ENCODE measurements around the gene GGA1. TPM values are rescaled to one million over a fixed set of nuclear protein-coding genes. Genes with fewer than 3 reads are reported as not detected.

GGA1 gene
- total and polyA plus RNA-seq, 9 of the 15 experiments (the other 6 are each of a cell fraction or from before 2014, with no cell fraction given): 1.5 to 69.5 (median 31.6) TPM

DNA sequence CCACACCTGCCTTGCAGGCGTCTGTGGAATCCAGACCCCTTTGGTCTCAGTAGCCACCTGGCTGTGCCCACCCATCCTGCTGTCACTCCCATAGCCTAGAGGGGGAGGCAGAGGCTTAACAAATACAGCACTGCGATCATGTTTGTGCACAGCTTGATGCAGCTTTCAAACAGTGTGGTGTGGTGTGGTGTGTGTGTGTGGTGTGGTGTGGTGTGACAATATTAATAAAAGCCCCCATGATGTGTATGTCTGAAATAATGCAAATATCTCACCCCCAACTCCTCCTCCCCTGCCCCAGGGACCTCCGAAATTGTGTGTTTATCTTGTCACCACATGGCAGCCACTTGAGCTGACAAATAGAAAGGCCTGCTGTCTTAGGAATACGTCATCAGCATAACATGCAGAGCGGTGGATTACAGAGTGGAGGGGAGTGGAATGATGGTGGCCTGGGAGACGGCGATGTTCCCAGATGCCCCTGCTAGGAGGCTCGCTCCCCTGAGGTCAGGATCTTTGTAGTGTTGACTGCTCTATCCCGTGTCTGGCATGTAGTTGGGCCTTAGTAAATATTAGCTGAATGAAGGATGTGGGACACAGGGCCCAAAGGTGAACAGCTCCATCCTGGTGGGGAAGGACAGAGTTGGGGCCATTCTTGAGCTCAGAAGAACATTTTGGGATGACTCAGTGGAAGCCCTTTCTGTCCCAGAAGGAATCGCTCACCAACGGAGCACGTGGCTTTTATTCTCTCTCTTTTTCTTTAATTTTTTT is 52.7 kb downstream of the GGA1 start (continued):
- TF ChIP-seq, protein P1, sequence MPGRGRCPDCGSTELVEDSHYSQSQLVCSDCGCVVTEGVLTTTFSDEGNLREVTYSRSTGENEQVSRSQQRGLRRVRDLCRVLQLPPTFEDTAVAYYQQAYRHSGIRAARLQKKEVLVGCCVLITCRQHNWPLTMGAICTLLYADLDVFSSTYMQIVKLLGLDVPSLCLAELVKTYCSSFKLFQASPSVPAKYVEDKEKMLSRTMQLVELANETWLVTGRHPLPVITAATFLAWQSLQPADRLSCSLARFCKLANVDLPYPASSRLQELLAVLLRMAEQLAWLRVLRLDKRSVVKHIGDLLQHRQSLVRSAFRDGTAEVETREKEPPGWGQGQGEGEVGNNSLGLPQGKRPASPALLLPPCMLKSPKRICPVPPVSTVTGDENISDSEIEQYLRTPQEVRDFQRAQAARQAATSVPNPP (IDR thresholded peaks at IDR 0.05; ENCODE audit: borderline replicate concordance, insufficient read depth, insufficient read length): no peak
- TF ChIP-seq FOXM1 (IDR thresholded peaks at IDR 0.05; ENCODE audit: low read depth): no peak
- no peak for TF ChIP-seq FOXM1 (CRISPR knock-in tag; IDR thresholded peaks at IDR 0.05; ENCODE audit: low read depth)
- TF ChIP-seq ZNF3 (CRISPR knock-in tag; IDR thresholded peaks at IDR 0.05): no peak
- TF ChIP-seq SMAD4 (CRISPR knock-in tag; conservative IDR thresholded peaks at IDR 0.05): no peak
- TF ChIP-seq ZNF764 (CRISPR knock-in tag; IDR thresholded peaks at IDR 0.05; ENCODE audit: low read depth): no peak
- TF ChIP-seq ESRRB (CRISPR knock-in tag; IDR thresholded peaks at IDR 0.05; ENCODE audit: borderline replicate concordance): no peak
- no peak for TF ChIP-seq SAP30 (IDR thresholded peaks at IDR 0.05; ENCODE audit: borderline replicate concordance, insufficient read depth, low read depth, low read length, poor library complexity, severe bottlenecking)
- TF ChIP-seq TCF7 (IDR thresholded peaks at IDR 0.05; ENCODE audit: borderline replicate concordance): no peak
- TF ChIP-seq, protein P2, sequence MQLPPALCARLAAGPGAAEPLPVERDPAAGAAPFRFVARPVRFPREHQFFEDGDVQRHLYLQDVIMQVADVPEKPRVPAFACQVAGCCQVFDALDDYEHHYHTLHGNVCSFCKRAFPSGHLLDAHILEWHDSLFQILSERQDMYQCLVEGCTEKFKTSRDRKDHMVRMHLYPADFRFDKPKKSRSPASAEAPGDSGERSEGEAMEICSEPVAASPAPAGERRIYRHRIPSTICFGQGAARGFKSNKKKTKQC (CRISPR knock-in tag; IDR thresholded peaks at IDR 0.05): no peak
- no peak for TF ChIP-seq SREBF2 (CRISPR knock-in tag; IDR thresholded peaks at IDR 0.05)
- TF ChIP-seq CREM (IDR thresholded peaks at IDR 0.05; ENCODE audit: low read depth): peak; percentile 71
- no peak for TF ChIP-seq KLF16 (IDR thresholded peaks at IDR 0.05)
- TF ChIP-seq, protein P3, sequence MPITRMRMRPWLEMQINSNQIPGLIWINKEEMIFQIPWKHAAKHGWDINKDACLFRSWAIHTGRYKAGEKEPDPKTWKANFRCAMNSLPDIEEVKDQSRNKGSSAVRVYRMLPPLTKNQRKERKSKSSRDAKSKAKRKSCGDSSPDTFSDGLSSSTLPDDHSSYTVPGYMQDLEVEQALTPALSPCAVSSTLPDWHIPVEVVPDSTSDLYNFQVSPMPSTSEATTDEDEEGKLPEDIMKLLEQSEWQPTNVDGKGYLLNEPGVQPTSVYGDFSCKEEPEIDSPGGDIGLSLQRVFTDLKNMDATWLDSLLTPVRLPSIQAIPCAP (CRISPR knock-in tag; IDR thresholded peaks at IDR 0.05; ENCODE audit: borderline replicate concordance): no peak
- TF ChIP-seq, protein P4, sequence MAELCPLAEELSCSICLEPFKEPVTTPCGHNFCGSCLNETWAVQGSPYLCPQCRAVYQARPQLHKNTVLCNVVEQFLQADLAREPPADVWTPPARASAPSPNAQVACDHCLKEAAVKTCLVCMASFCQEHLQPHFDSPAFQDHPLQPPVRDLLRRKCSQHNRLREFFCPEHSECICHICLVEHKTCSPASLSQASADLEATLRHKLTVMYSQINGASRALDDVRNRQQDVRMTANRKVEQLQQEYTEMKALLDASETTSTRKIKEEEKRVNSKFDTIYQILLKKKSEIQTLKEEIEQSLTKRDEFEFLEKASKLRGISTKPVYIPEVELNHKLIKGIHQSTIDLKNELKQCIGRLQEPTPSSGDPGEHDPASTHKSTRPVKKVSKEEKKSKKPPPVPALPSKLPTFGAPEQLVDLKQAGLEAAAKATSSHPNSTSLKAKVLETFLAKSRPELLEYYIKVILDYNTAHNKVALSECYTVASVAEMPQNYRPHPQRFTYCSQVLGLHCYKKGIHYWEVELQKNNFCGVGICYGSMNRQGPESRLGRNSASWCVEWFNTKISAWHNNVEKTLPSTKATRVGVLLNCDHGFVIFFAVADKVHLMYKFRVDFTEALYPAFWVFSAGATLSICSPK (IDR thresholded peaks at IDR 0.05; ENCODE audit: borderline replicate concordance): no peak
- TF ChIP-seq ZNF785 (CRISPR knock-in tag; IDR thresholded peaks at IDR 0.05): no peak
- TF ChIP-seq ZNF436 (CRISPR knock-in tag; IDR thresholded peaks at IDR 0.05): no peak
- TF ChIP-seq, protein P5, sequence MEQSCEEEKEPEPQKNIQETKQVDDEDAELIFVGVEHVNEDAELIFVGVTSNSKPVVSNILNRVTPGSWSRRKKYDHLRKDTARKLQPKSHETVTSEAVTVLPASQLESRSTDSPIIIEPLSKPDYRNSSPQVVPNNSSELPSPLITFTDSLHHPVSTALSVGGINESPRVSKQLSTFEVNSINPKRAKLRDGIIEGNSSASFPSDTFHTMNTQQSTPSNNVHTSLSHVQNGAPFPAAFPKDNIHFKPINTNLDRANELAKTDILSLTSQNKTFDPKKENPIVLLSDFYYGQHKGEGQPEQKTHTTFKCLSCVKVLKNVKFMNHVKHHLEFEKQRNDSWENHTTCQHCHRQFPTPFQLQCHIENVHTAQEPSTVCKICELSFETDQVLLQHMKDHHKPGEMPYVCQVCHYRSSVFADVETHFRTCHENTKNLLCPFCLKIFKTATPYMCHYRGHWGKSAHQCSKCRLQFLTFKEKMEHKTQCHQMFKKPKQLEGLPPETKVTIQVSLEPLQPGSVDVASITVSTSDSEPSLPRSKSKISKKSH (CRISPR knock-in tag; IDR thresholded peaks at IDR 0.05): no peak
- TF ChIP-seq FOXK2 (conservative IDR thresholded peaks at IDR 0.05 in 1 of 2, IDR thresholded peaks at IDR 0.05 in 1 of 2; ENCODE audit: low read depth in 2 of 2): peak; percentile 67 to 76; a peak in 3 of 4 replicates
- no peak for TF ChIP-seq HMGN3 (IDR thresholded peaks at IDR 0.05; ENCODE audit: borderline replicate concordance, extremely low read depth, insufficient read length, low read depth, low read length)
- TF ChIP-seq SLC30A9 (CRISPR knock-in tag; IDR thresholded peaks at IDR 0.05): no peak
- TF ChIP-seq ZNF140 (CRISPR knock-in tag; IDR thresholded peaks at IDR 0.05): no peak
- TF ChIP-seq CBFA2T3 (IDR thresholded peaks at IDR 0.05): no peak

Data from K562 (cell line).